GM19035 (cell line): ENCODE measurements around the gene TOR1AIP2.
"Not testable (repeated sequence)": the region's sequence is repeated elsewhere in the genome, so short reads cannot be mapped to it uniquely, and the experiment has no call there.

Experiments used
- ATAC-seq: cut with Tn5 transposase; IDR thresholded peaks from one replicate; pipeline ENCODE4 v1.9.1; 2021; ENCODE audit not compliant: unreplicated experiment

The TOR1AIP2 gene

GRCh38 chr1:179808503-179808902, 69.1 kb downstream of the TOR1AIP2 start:
- no peak for ATAC-seq

DNA sequence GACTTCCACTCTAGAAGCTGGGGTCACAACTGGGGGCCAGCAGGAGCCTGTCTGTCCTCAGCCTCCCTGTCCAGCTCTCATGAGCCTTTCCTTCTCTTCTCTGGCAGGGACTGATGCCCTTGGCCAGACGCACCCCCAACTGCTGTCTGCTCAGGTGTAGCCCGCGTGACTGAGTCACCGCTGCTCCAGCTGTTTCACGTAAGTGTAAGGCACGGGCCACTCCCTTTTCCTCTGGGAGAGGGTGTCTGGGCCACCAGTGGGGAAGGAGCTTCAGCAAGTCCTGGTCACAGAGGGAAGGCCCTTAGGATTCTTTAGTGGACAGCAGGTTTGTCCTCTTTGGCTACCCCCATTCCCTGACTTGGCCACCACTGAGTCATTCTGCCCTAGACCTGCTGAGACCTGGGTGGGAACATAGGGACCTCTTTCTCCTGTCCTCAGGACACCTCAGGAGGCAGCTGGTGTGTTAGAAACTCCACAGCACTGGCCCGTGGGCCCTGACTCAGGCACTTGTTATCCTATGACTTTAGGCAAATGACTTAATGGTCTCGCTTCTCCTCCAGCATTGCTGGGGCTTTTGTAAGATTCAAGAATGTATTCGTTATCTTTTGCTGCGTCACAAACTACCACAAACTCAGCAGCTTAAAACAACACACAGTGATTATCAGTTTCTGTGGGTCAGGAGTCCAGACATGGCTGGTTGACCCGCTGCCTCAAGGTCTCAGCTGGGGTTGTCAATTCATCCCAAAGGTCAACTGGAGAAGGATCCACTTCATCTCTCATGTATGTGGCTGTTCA, 69.7 kb downstream of the TOR1AIP2 start:
- no peak for ATAC-seq

GRCh38 chr1:179807291-179807690, 70.3 kb downstream of the TOR1AIP2 start:
- ATAC-seq: no peak

DNA sequence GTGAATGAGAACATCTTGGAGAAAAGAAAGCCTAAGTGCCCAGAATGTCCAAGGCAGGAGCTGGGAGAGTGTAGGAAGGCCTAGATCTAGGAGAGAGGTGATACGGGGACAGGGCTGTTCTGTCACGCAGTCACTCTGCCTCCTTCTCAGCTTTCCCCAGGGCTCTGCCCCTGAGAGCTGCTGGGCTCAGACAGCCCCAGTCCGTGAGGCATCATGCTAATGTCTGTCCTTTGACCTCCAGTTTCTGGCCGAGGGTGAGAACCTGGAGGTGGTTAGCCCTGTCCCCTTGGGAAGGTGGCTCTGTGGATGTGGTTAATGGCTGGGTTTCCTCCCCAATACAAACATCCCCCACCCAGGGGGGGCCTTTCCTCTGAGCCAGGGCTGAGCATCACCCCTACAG, 71.3 kb downstream of the TOR1AIP2 start:
- no peak for ATAC-seq

DNA sequence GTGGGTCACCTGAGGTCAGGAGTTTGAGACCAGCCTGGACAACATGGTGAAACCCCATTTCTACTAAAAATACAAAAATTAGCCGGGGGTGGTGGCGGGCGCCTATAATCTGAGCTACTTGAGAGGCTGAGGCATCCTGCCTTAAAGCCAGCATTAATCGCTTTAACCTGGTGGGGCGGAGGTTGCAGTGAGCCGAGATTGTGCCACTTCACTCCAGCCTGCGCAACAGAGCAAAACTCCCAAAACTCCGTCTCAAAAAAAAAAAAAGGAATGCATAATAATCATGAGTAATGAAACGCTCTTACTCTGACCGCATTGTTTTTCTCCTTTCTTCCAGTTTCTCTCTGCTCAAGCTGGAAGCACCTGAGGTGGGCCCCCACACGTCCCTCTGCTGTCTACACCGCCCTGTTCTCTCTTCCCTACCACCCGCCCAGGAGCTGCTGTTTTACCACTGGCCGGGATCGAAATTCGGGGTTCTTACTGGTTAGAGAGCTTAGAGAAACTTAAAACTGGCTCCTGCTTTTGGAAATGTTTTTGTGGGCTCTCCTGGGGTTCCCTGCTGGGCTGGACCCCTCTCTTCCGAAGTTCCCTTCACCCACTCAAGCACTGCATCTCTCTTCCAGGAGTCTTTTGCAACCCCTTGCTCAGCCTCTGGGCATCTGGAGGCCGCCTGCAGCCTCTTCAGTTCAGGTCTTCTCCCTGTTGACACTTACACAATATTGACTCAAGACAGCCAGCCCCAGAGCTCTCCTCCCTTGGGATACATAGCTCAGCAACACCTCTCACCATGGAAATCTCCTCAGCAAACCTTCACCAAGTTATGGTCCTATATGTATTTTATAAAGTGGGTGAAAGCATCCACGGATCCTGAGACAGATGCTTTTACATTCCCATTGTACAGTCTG, 72.1 kb downstream of the TOR1AIP2 start:
- no peak for ATAC-seq

- ATAC-seq: not testable (repeated sequence)
These were observed 73.2 kb downstream of the TOR1AIP2 start for GRCh38 chr1:179804417-179804816.

DNA sequence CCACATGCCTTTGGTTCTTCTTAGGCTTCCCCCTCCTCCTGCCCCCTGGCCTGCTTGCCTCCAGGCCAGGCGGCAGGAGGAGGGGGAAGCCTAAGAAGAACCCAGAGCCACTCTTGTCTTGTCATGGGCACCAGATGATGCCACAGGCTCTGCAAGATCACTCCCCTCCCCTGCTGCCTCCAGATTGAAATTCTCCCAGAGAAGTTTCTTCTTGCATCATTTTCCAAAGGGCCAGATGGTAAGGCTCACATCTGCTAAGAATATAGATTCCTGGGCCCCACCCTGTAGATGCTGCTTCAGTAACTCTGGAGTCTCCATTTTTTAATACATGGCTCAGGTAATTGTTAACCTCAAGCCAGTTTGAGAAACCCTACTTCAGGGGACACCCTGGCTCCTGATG, 73.7 kb downstream of the TOR1AIP2 start:
- ATAC-seq: no peak

- no peak for ATAC-seq
These were observed 74.5 kb downstream of the TOR1AIP2 start for GRCh38 chr1:179803104-179803503.

- no peak for ATAC-seq
These were observed 77.1 kb downstream of the TOR1AIP2 start for GRCh38 chr1:179800481-179800880.

GRCh38 chr1:179798864-179799516, 78.6 kb downstream of the TOR1AIP2 start:
- no peak for ATAC-seq

GRCh38 chr1:179798213-179798863, 79.3 kb downstream of the TOR1AIP2 start:
- ATAC-seq: no peak

DNA sequence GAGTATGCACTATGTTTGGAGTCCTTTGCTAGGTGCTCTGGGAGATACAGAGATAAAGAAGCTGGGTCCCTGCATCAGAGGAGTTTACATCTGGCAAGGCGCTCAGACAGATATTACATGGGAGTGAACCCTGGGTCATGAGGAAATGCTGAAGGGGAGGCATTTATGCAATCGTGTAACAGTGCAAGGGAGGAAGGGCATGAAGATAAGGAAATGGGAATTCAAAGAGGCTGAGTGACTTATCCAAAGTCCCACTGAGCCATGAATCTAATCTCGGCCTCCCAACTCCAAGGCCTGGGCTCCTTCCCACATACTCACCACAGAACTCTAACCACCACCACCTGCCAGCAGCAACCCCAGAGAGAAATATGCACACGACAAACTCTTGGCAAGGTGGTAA, 82.9 kb downstream of the TOR1AIP2 start:
- ATAC-seq: no peak

DNA sequence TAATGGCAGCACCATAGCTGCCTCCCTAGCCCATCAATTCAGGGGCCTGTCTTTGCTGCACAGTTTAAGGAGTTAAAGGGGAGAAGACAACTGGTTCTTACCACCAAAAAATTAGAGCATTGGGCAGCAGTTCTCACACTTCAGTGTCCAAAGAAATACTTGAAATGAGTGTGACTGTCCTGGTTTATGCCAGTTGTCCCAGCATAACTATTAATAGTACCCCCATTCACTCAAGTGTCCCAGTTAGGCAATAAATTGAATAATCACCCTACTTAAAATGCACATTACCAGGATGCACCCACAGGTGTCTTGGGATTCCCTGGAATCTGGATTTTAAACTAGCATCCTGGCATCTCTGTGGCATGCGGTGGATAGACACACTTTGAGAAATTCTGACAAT, 83.5 kb downstream of the TOR1AIP2 start:
- ATAC-seq: no peak

- no peak for ATAC-seq
These were observed 84.3 kb downstream of the TOR1AIP2 start for GRCh38 chr1:179793281-179793680.
